CD4-positive, alpha-beta T cell treated with Interleukin-4 for 1 hour (primary cell): Measurements from ENCODE around the gene MYCBPAP.

Experiments used
- DNase-seq, 2 donors: peaks; one replicate each; pipeline ENCODE4 v3.0.0-alpha.2; 2020 to 2022

The MYCBPAP gene

GRCh38 chr17:50507871-50508572 lies at the start of gene MYCBPAP:
MYCBPAP (plus strand) TSS chr17:50508439; CDS start chr17:50508675, 236 bp downstream.
- DNase-seq, result peak; percentile 79 to 89

GRCh38 chr17:50458701-50459676 lies 49.2 kb upstream of the MYCBPAP start:
- DNase-seq, result no peak

GRCh38 chr17:50459756-50460155 lies 48.5 kb upstream of the MYCBPAP start:
- DNase-seq, result no peak

GRCh38 chr17:50460831-50461526 lies 47.3 kb upstream of the MYCBPAP start:
- no peak for DNase-seq

GRCh38 chr17:50461550-50462132 lies 46.6 kb upstream of the MYCBPAP start:
- no peak for DNase-seq

- DNase-seq, result no peak
Measured at GRCh38 chr17:50462446-50462845, 45.8 kb upstream of the MYCBPAP start.

- no peak for DNase-seq
Measured at GRCh38 chr17:50464121-50464520, 44.1 kb upstream of the MYCBPAP start.

GRCh38 chr17:50464736-50465135 lies 43.5 kb upstream of the MYCBPAP start:
- DNase-seq, result no peak

- no peak for DNase-seq
Measured at GRCh38 chr17:50465171-50465570, 43.1 kb upstream of the MYCBPAP start.

- DNase-seq, result no peak
Measured at GRCh38 chr17:50465635-50466034, 42.6 kb upstream of the MYCBPAP start.

GRCh38 chr17:50466371-50467113 lies 41.7 kb upstream of the MYCBPAP start:
- DNase-seq, result no peak

GRCh38 chr17:50467114-50467854 lies 41.0 kb upstream of the MYCBPAP start:
- DNase-seq, result no peak

GRCh38 chr17:50467855-50468303 lies 40.4 kb upstream of the MYCBPAP start:
- no peak for DNase-seq

GRCh38 chr17:50468304-50469207 lies 39.7 kb upstream of the MYCBPAP start, which contains the start of gene CHAD:
CHAD (minus strand) TSS chr17:50468880; CDS start chr17:50468813, 67 bp downstream.
- no peak for DNase-seq

- no peak for DNase-seq
Measured at GRCh38 chr17:50469208-50469605, 39.0 kb upstream of the MYCBPAP start.

- no peak for DNase-seq
Measured at GRCh38 chr17:50469671-50470305, 38.5 kb upstream of the MYCBPAP start.

GRCh38 chr17:50470426-50470825 lies 37.8 kb upstream of the MYCBPAP start:
- no peak for DNase-seq

GRCh38 chr17:50471009-50471905 lies 37.0 kb upstream of the MYCBPAP start:
- DNase-seq, result no peak
